H9 (cell line): Measurements from ENCODE around the gene ALG13. TPM values are rescaled to one million over a fixed set of nuclear protein-coding genes. Genes with fewer than 3 reads are reported as not detected.

Source experiments
- DNase-seq: peaks from one replicate; pipeline ENCODE4 v3.0.0-alpha.2; 2017
- H2AFZ ChIP-seq: one replicate; pipeline ENCODE4 v1.6.1; 2013; ENCODE audit warnings: mild to moderate bottlenecking, low read length, control low read depth, moderate library complexity
- H2AK5ac ChIP-seq: 2 replicates; pipeline ENCODE4 v1.6.1; 2013; ENCODE audit warnings: low read length, control low read depth, mixed read lengths; ENCODE audit not compliant: insufficient read length
- H2BK120ac ChIP-seq: one replicate; pipeline ENCODE4 v1.6.1; 2013; ENCODE audit warnings: low read depth, mild to moderate bottlenecking, low read length, control low read depth, inconsistent platforms; ENCODE audit not compliant: poor library complexity, severe bottlenecking
- H2BK12ac ChIP-seq: 2 replicates; pipeline ENCODE4 v1.6.1; 2013; ENCODE audit warnings: low read length, control low read depth, mixed read lengths, low read depth; ENCODE audit not compliant: insufficient read length
- H2BK15ac ChIP-seq: 2 replicates; pipeline ENCODE4 v1.6.1; 2013; ENCODE audit warnings: low read depth, low read length, control low read depth
- H2BK20ac ChIP-seq: one replicate; pipeline ENCODE4 v1.6.1; 2013; ENCODE audit warnings: low read depth, mild to moderate bottlenecking, low read length, control low read depth, inconsistent platforms; ENCODE audit not compliant: poor library complexity, severe bottlenecking
- H2BK5ac ChIP-seq: 2 replicates; pipeline ENCODE4 v1.6.1; 2013; ENCODE audit warnings: low read length, control low read depth, mixed read lengths; ENCODE audit not compliant: insufficient read length
- H3K14ac ChIP-seq: 2 replicates; pipeline ENCODE4 v1.6.1; 2013; ENCODE audit warnings: low read length, control low read depth; ENCODE audit not compliant: insufficient read depth
- H3K18ac ChIP-seq: 2 replicates; pipeline ENCODE4 v1.6.1; 2013; ENCODE audit warnings: low read depth, mild to moderate bottlenecking, mixed read lengths, low read length, control low read depth; ENCODE audit not compliant: insufficient read length
- H3K23ac ChIP-seq: 2 replicates; pipeline ENCODE4 v1.6.1; 2013; ENCODE audit warnings: low read length, control low read depth, mixed read lengths, low read depth; ENCODE audit not compliant: insufficient read length
- H3K23me2 ChIP-seq: 2 replicates; pipeline ENCODE4 v1.6.1; 2013; ENCODE audit warnings: low read depth, mild to moderate bottlenecking, mixed read lengths, low read length, control low read depth; ENCODE audit not compliant: insufficient read length, poor library complexity, severe bottlenecking
- H3K27ac ChIP-seq: 2 replicates; pipeline ENCODE4 v1.5.1; 2013; ENCODE audit warnings: low read length, control low read depth, mixed read lengths, low read depth; ENCODE audit not compliant: insufficient read length
- H3K27me3 ChIP-seq: 2 replicates; pipeline ENCODE4 v1.6.1; 2013; ENCODE audit warnings: low read length, control low read depth, inconsistent platforms; ENCODE audit not compliant: insufficient read depth
- H3K4ac ChIP-seq: 2 replicates; pipeline ENCODE4 v1.6.1; 2013; ENCODE audit warnings: low read depth, mild to moderate bottlenecking, control low read depth, inconsistent platforms, low read length, moderate library complexity
- H3K4me1 ChIP-seq: 2 replicates; pipeline ENCODE4 v1.6.1; 2013; ENCODE audit warnings: low read length, control low read depth, inconsistent platforms; ENCODE audit not compliant: insufficient read depth
- H3K4me2 ChIP-seq: 2 replicates; pipeline ENCODE4 v1.6.1; 2013; ENCODE audit warnings: low read length, control low read depth, mixed read lengths; ENCODE audit not compliant: insufficient read length, insufficient read depth
- H3K56ac ChIP-seq: 2 replicates; pipeline ENCODE4 v1.6.1; 2013; ENCODE audit warnings: low read depth, mild to moderate bottlenecking, mixed read lengths, low read length, control low read depth; ENCODE audit not compliant: insufficient read length
- H3K79me1 ChIP-seq: 2 replicates; pipeline ENCODE4 v1.6.1; 2013; ENCODE audit warnings: low read depth, mild to moderate bottlenecking, moderate library complexity, low read length, control low read depth, inconsistent platforms; ENCODE audit not compliant: insufficient read depth, poor library complexity, severe bottlenecking
- H3K79me2 ChIP-seq: 2 replicates; pipeline ENCODE4 v1.6.1; 2013; ENCODE audit warnings: low read length, control low read depth, inconsistent platforms; ENCODE audit not compliant: insufficient read depth
- H3K9ac ChIP-seq: 2 replicates; pipeline ENCODE4 v1.6.1; 2013; ENCODE audit warnings: low read length, control low read depth, mixed read lengths; ENCODE audit not compliant: insufficient read length; ENCODE audit errors: extremely low read depth
- H3K9me3 ChIP-seq: one replicate; pipeline ENCODE4 v1.6.1; 2013; ENCODE audit warnings: low read depth, low read length, inconsistent platforms; ENCODE audit not compliant: control insufficient read depth
- H3T11ph ChIP-seq: one replicate; pipeline ENCODE4 v1.6.1; 2013; ENCODE audit warnings: mild to moderate bottlenecking, low read length, control low read depth, inconsistent platforms
- H4K20me1 ChIP-seq: one replicate; pipeline ENCODE4 v1.6.1; 2013; ENCODE audit not compliant: control insufficient read depth, insufficient read length, insufficient read depth
- H4K5ac ChIP-seq: 2 replicates; pipeline ENCODE4 v1.6.1; 2013; ENCODE audit warnings: low read depth, mild to moderate bottlenecking, mixed read lengths, low read length, control low read depth; ENCODE audit not compliant: insufficient read length
- H4K8ac ChIP-seq: replicated peaks from 2 replicates; pipeline ENCODE4 v1.6.1; 2013; ENCODE audit warnings: low read length, control low read depth, mixed read lengths, low read depth; ENCODE audit not compliant: insufficient read length
- H4K91ac ChIP-seq: 2 replicates; pipeline ENCODE4 v1.6.1; 2013; ENCODE audit warnings: low read depth, mild to moderate bottlenecking, moderate library complexity, mixed read lengths, low read length, control low read depth; ENCODE audit not compliant: insufficient read length
- H3K27ac Mint-ChIP-seq, 3 experiments: 2 replicates in 2 of 3; 3 replicates in 1 of 3; pipeline ENCODE4 v1.8.0; 2020 to 2021; ENCODE audit warnings: mixed read lengths in 3 of 3, mild to moderate bottlenecking in 1 of 3, moderate library complexity in 1 of 3
- H3K27me3 Mint-ChIP-seq: 2 replicates; pipeline ENCODE4 v1.8.0; 2021; ENCODE audit warnings: low read depth, mild to moderate bottlenecking, moderate library complexity, mixed read lengths
- H3K36me3 Mint-ChIP-seq, 3 experiments: 2 replicates in 2 of 3; 3 replicates in 1 of 3; pipeline ENCODE4 v1.8.0; 2020 to 2021; ENCODE audit warnings: low read depth in 3 of 3, mixed read lengths in 3 of 3; ENCODE audit not compliant: insufficient read depth in 1 of 3
- H3K4me1 Mint-ChIP-seq, 2 experiments: 2 replicates each; pipeline ENCODE4 v1.8.0; 2020; ENCODE audit warnings: mixed read lengths in 2 of 2
- H3K4me3 Mint-ChIP-seq, 2 experiments: 2 replicates in 1 of 2; 3 replicates in 1 of 2; pipeline ENCODE4 v1.8.0; 2020 to 2021; ENCODE audit warnings: mild to moderate bottlenecking in 2 of 2, mixed read lengths in 2 of 2, moderate library complexity in 1 of 2
- H3K9me3 Mint-ChIP-seq, 2 experiments: 2 replicates in 1 of 2; 3 replicates in 1 of 2; pipeline ENCODE4 v1.8.0; 2020; ENCODE audit warnings: mild to moderate bottlenecking in 2 of 2, mixed read lengths in 2 of 2, moderate library complexity in 1 of 2
- WGBS: extraction: QIAGEN DNeasy Blood & Tissue Kit; methylation state at CpG from one replicate; pipeline ENCODE4 v1.1.7; 2013; ENCODE audit warnings: missing lambda C conversion rate, low lambda C conversion rate, mixed read lengths; ENCODE audit not compliant: insufficient read length; ENCODE audit errors: extremely low coverage; 5-methylcytosine and 5-hydroxymethylcytosine counted together
- total RNA-seq: library from RNA; stranded (reverse); gene quantifications from 2 replicates; pipeline ENCODE4 v1.2.1, GENCODE V29; 2021
- TF ChIP-seq, protein P1 (sequence below): fragments of 200-600 bp; sonication (generic); conservative IDR thresholded peaks from 3 replicates; pipeline ENCODE4 v1.8.0; 2021; ENCODE audit warnings: antibody characterized with exemption, mild to moderate bottlenecking

Gene ALG13
- total RNA-seq, 1 experiment from 2014 or later = 91.9 TPM

DNA sequence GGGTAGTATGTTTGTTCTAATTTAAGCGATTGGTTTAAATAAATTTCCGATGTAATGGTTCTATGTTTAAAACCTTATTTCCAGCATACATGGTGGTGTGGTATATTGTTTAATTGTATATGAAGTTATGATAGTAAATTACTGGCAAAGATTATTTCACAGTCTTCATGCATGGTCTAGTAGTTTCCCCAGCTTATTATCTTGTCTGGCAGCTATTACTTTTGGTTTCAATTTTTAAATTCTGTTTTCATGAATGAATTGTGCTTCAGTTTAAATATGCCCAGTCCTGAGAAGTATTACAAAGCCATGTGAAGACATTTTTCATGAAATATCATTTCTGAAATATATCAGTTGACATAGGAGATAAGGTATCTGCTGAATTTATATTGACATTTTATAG is 6.3 kb downstream of the ALG13 start:
- no peak overlapping the region for H4K5ac ChIP-seq
- H3K9ac ChIP-seq = no peak overlapping the region
- H3K23me2 ChIP-seq = no peaks in the 10 kb centered on the region
- H4K20me1 ChIP-seq = no peaks in the 10 kb centered on the region
- no peak overlapping the region for H4K91ac ChIP-seq
- H2BK15ac ChIP-seq = no peak overlapping the region
- no peak overlapping the region for H3K4me2 ChIP-seq
- no CpG with 5 or more reads among the region's 2 CpGs for WGBS
- no peaks in the 10 kb centered on the region for H3K9me3 ChIP-seq
- H2BK12ac ChIP-seq = no peak overlapping the region
- no peak overlapping the region for H3K18ac ChIP-seq
- H2BK20ac ChIP-seq = no peak overlapping the region
- no peaks in the 10 kb centered on the region for H3K79me1 ChIP-seq
- Mint-ChIP-seq H3K27ac (no peak overlapping the region; a peak in 1 of 7 replicates), H3K27me3 (no peaks in the 10 kb centered on the region), H3K4me1 (peaks cover 8 to 15% of the 10 kb centered on the region in 2 experiments), H3K36me3 (peaks cover 18 to 86% (median 80%) of the 10 kb centered on the region in 3 experiments), H3K9me3 (no peaks in the 10 kb centered on the region), H3K4me3 (no peak overlapping the region)
- H3K14ac ChIP-seq = no peak overlapping the region
- H2AK5ac ChIP-seq = no peak overlapping the region
- H3K79me2 ChIP-seq = peaks cover 3% of the 10 kb centered on the region; the same call in 1 of the 2 replicates
- H3K23ac ChIP-seq = no peak overlapping the region
- no peak overlapping the region for H2BK5ac ChIP-seq
- no peak for DNase-seq
- H3K4me1 ChIP-seq = no peaks in the 10 kb centered on the region; the same call in 1 of the 2 replicates
- TF ChIP-seq, protein P1, sequence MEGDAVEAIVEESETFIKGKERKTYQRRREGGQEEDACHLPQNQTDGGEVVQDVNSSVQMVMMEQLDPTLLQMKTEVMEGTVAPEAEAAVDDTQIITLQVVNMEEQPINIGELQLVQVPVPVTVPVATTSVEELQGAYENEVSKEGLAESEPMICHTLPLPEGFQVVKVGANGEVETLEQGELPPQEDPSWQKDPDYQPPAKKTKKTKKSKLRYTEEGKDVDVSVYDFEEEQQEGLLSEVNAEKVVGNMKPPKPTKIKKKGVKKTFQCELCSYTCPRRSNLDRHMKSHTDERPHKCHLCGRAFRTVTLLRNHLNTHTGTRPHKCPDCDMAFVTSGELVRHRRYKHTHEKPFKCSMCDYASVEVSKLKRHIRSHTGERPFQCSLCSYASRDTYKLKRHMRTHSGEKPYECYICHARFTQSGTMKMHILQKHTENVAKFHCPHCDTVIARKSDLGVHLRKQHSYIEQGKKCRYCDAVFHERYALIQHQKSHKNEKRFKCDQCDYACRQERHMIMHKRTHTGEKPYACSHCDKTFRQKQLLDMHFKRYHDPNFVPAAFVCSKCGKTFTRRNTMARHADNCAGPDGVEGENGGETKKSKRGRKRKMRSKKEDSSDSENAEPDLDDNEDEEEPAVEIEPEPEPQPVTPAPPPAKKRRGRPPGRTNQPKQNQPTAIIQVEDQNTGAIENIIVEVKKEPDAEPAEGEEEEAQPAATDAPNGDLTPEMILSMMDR = no peak
- no peak overlapping the region for H3K4ac ChIP-seq
- H4K8ac ChIP-seq = no peak overlapping the region
- H2AFZ ChIP-seq = no peak overlapping the region
- no peak overlapping the region for H3K56ac ChIP-seq
- no peak overlapping the region for H3T11ph ChIP-seq
- no peak overlapping the region for H3K27ac ChIP-seq
- no peak overlapping the region for H2BK120ac ChIP-seq
- H3K27me3 ChIP-seq = no peaks in the 10 kb centered on the region
